GM23338 (cell line): Measurements from ENCODE around the gene PHC3. TPM values are rescaled to one million over a fixed set of nuclear protein-coding genes. Genes with fewer than 3 reads are reported as not detected.

ENCODE experiments used
- ATAC-seq: fragments of 200-7000 bp; cut with Tn5 transposase; 3 replicates; pipeline ENCODE4 v1.9.1; 2020
- DNase-seq: peaks from one replicate; pipeline ENCODE4 v3.0.0-alpha.2; 2015; ENCODE audit warnings: low spot score
- H2AFZ ChIP-seq: fragments of 200-600 bp; sonication (generic); 2 replicates; pipeline ENCODE4 v1.8.0; 2016; ENCODE audit warnings: antibody characterized with exemption, mild to moderate bottlenecking, moderate library complexity
- H3F3A ChIP-seq: fragments of 200-600 bp; sonication (generic); replicated peaks from 2 replicates; pipeline ENCODE4 v1.8.0; 2017; ENCODE audit warnings: antibody characterized with exemption, mixed run types, low read depth
- H3K27ac ChIP-seq: fragments of 200-600 bp; sonication (generic); 2 replicates; pipeline ENCODE4 v1.6.1; 2016; ENCODE audit warnings: low read depth
- H3K27me3 ChIP-seq: fragments of 200-600 bp; sonication (generic); 2 replicates; pipeline ENCODE4 v1.8.0; 2016; ENCODE audit warnings: mild to moderate bottlenecking, mixed run types, moderate library complexity; ENCODE audit not compliant: insufficient read depth
- H3K36me3 ChIP-seq: fragments of 200-600 bp; sonication (generic); 2 replicates; pipeline ENCODE4 v1.8.0; 2016; ENCODE audit warnings: mild to moderate bottlenecking; ENCODE audit not compliant: insufficient read depth
- H3K4me1 ChIP-seq: fragments of 200-600 bp; sonication (generic); 2 replicates; pipeline ENCODE4 v1.8.0; 2016; ENCODE audit warnings: mild to moderate bottlenecking, moderate library complexity; ENCODE audit not compliant: insufficient read depth
- H3K4me2 ChIP-seq: fragments of 200-600 bp; sonication (generic); 2 replicates; pipeline ENCODE4 v1.7.1; 2017; ENCODE audit warnings: mixed run types
- H3K4me3 ChIP-seq: fragments of 200-600 bp; sonication (generic); 2 replicates; pipeline ENCODE4 v1.6.1; 2016; ENCODE audit warnings: mixed run types
- H3K79me2 ChIP-seq: fragments of 200-600 bp; sonication (generic); replicated peaks from 2 replicates; pipeline ENCODE4 v1.8.0; 2017; ENCODE audit warnings: mild to moderate bottlenecking; ENCODE audit not compliant: insufficient read depth
- H3K9me2 ChIP-seq: fragments of 200-600 bp; sonication (generic); 2 replicates; pipeline ENCODE4 v1.8.0; 2017; ENCODE audit not compliant: insufficient read depth
- H4K20me1 ChIP-seq: fragments of 200-600 bp; sonication (generic); replicated peaks from 2 replicates; pipeline ENCODE4 v1.8.0; 2017; ENCODE audit warnings: mild to moderate bottlenecking; ENCODE audit not compliant: insufficient read depth
- H3K27ac Mint-ChIP-seq: 2 replicates; pipeline ENCODE4 v1.8.0; 2020; ENCODE audit warnings: inconsistent platforms, mild to moderate bottlenecking, moderate library complexity, mixed read lengths
- H3K27me3 Mint-ChIP-seq: 3 replicates; pipeline ENCODE4 v1.8.0; 2022; ENCODE audit warnings: low read depth, mild to moderate bottlenecking, moderate library complexity, mixed read lengths, inconsistent platforms; ENCODE audit not compliant: insufficient read depth, poor library complexity
- H3K36me3 Mint-ChIP-seq: 3 replicates; pipeline ENCODE4 v1.8.0; 2021; ENCODE audit warnings: low read depth, mild to moderate bottlenecking, inconsistent platforms, moderate library complexity, mixed read lengths
- H3K4me1 Mint-ChIP-seq: 3 replicates; pipeline ENCODE4 v1.8.0; 2020; ENCODE audit warnings: mild to moderate bottlenecking, inconsistent platforms, mixed read lengths
- H3K4me3 Mint-ChIP-seq: 3 replicates; pipeline ENCODE4 v1.8.0; 2021; ENCODE audit warnings: moderate library complexity, mild to moderate bottlenecking, inconsistent platforms, mixed read lengths
- H3K9me3 Mint-ChIP-seq: 3 replicates; pipeline ENCODE4 v1.8.0; 2020; ENCODE audit warnings: moderate library complexity, mild to moderate bottlenecking, inconsistent platforms, mixed read lengths
- CREB1 ChIP-seq: fragments of 250-450 bp; sonication (Bioruptor Pico); IDR thresholded peaks from 2 replicates; pipeline ENCODE4 v1.5.0; 2020; ENCODE audit warnings: low read depth, mild to moderate bottlenecking, moderate library complexity
- ETS1 ChIP-seq: IDR thresholded peaks from 2 replicates; pipeline ENCODE4 v1.6.1; 2016; ENCODE audit warnings: antibody characterized with exemption
- EZH2 ChIP-seq: fragments of 200-600 bp; sonication (generic); IDR thresholded peaks from one replicate; pipeline ENCODE4 v1.8.0; 2017; ENCODE audit warnings: antibody characterized with exemption, mild to moderate bottlenecking, low read depth; ENCODE audit not compliant: unreplicated experiment
- JUNB ChIP-seq: IDR thresholded peaks from one replicate; pipeline ENCODE4 v1.6.1; 2016; ENCODE audit warnings: antibody characterized with exemption; ENCODE audit not compliant: unreplicated experiment
- NANOG ChIP-seq: IDR thresholded peaks from 2 replicates; pipeline ENCODE4 v1.6.1; 2016; ENCODE audit warnings: antibody characterized with exemption, borderline replicate concordance
- POLR2AphosphoS5 ChIP-seq: IDR thresholded peaks from 2 replicates; pipeline ENCODE4 v1.6.1; 2016; ENCODE audit warnings: antibody characterized with exemption, low read depth
- STAT1 ChIP-seq: IDR thresholded peaks from one replicate; pipeline ENCODE4 v1.6.1; 2016; ENCODE audit warnings: antibody characterized with exemption; ENCODE audit not compliant: unreplicated experiment
- ZNF114 ChIP-seq: fragments of 250-450 bp; sonication (Bioruptor Pico); IDR thresholded peaks from 2 replicates; pipeline ENCODE4 v1.5.0; 2020; ENCODE audit warnings: mild to moderate bottlenecking, moderate library complexity
- ZNF331 ChIP-seq: fragments of 250-450 bp; sonication (Bioruptor Pico); IDR thresholded peaks from 2 replicates; pipeline ENCODE4 v1.5.0; 2020; ENCODE audit warnings: low read depth, mild to moderate bottlenecking, moderate library complexity
- ZNF462 ChIP-seq: fragments of 250-450 bp; sonication (Bioruptor Pico); IDR thresholded peaks from 2 replicates; pipeline ENCODE4 v1.5.0; 2020; ENCODE audit warnings: mild to moderate bottlenecking, moderate library complexity
- polyA plus RNA-seq: library from polyadenylated mRNA; unstranded; fragments of >200 nt; fragmentation: Nextera tagmentation; extraction: Ambion mirVana; gene quantifications from 2 replicates; pipeline ENCODE4 v1.2.1, GENCODE V29; 2016
- total RNA-seq: library from RNA; depleted of rRNA; stranded (reverse); fragments of >200 nt; shearing (Covaris generic); gene quantifications from 2 replicates; pipeline ENCODE4 v1.2.3, GENCODE V29; 2014

Gene PHC3
- total and polyA plus RNA-seq, 2 experiments from 2014 or later: 23.9 to 83.5 TPM

- TF ChIP-seq ZNF462 (CRISPR knock-in tag): no peak
Measured at GRCh38 chr3:170179432-170179831, 2.1 kb downstream of the PHC3 start (continued).

GRCh38 chr3:170178651-170179050, 2.9 kb downstream of the PHC3 start:
- H3K27me3 Mint-ChIP-seq: peaks cover 3% of the 10 kb centered on the region
- H2AFZ ChIP-seq: no peak overlapping the region
- no peak overlapping the region for H3K4me2 ChIP-seq
- H3K4me3 Mint-ChIP-seq: no peak overlapping the region
- DNase-seq (no peak), ATAC-seq (no peak)
- peaks cover 12% of the 10 kb centered on the region for H3K4me1 Mint-ChIP-seq
- H3K27me3 ChIP-seq: no peaks in the 10 kb centered on the region
- no peaks in the 10 kb centered on the region for H3F3A ChIP-seq
- H3K27ac Mint-ChIP-seq: no peak overlapping the region
- no peaks in the 10 kb centered on the region for H3K9me2 ChIP-seq
- H3K27ac ChIP-seq: no peak overlapping the region
- H3K79me2 ChIP-seq: peaks cover 44% of the 10 kb centered on the region
- no peaks in the 10 kb centered on the region for H3K9me3 Mint-ChIP-seq
- peaks cover 35% of the 10 kb centered on the region for H3K36me3 Mint-ChIP-seq
- peaks cover 12% of the 10 kb centered on the region for H3K4me1 ChIP-seq
- peaks cover 17% of the 10 kb centered on the region for H3K36me3 ChIP-seq
- H4K20me1 ChIP-seq: no peaks in the 10 kb centered on the region
- H3K4me3 ChIP-seq: no peak overlapping the region
- TF ChIP-seq ETS1 (no peak), NANOG (no peak), CREB1 (no peak), ZNF114 (CRISPR knock-in tag) (no peak), STAT1 (no peak), ZNF331 (CRISPR knock-in tag) (no peak), ZNF462 (CRISPR knock-in tag) (no peak), POLR2AphosphoS5 (no peak), JUNB (no peak), EZH2 (no peak)
